Activated CD8-positive, alpha-beta T cell treated with anti-CD3 and anti-CD28 coated beads for 36 hours (primary cell): ENCODE results near the gene PRPF40B. TPM values are rescaled to one million over a fixed set of nuclear protein-coding genes. Genes with fewer than 3 reads are reported as not detected.

Experiments used
- ATAC-seq: fragments of 200-7000 bp; cut with Tn5 transposase; one replicate; pipeline ENCODE4 v1.10.0; 2021; ENCODE audit warnings: mild to moderate bottlenecking, moderate library complexity
- CTCF ChIA-PET: fragments of 350-600 bp; sonication (Branson Sonifier 250); formaldehyde crosslinking; loops from one replicate; lab custom pipeline; 2021; ENCODE audit warnings: antibody characterized with exemption; lab: Charles Lee
- POLR2A ChIA-PET: fragments of 350-600 bp; sonication (Branson Sonifier 250); formaldehyde crosslinking; loops from one replicate; lab custom pipeline; 2021; ENCODE audit warnings: antibody characterized with exemption; lab: Charles Lee
- DNase-seq: peaks from one replicate; pipeline ENCODE4 v3.0.0-alpha.2; 2020
- H3K27ac Mint-ChIP-seq: one replicate; pipeline ENCODE4 v1.8.0; 2021; ENCODE audit warnings: mild to moderate bottlenecking, mixed read lengths
- H3K27me3 Mint-ChIP-seq: one replicate; pipeline ENCODE4 v1.8.0; 2021; ENCODE audit warnings: mixed read lengths
- H3K36me3 Mint-ChIP-seq: one replicate; pipeline ENCODE4 v1.8.0; 2021; ENCODE audit warnings: low read depth, mixed read lengths
- H3K4me1 Mint-ChIP-seq: one replicate; pipeline ENCODE4 v1.8.0; 2021; ENCODE audit warnings: low read depth, mixed read lengths
- H3K4me3 Mint-ChIP-seq: one replicate; pipeline ENCODE4 v1.8.0; 2021; ENCODE audit warnings: mild to moderate bottlenecking, moderate library complexity, mixed read lengths
- H3K9me3 Mint-ChIP-seq: one replicate; pipeline ENCODE4 v1.8.0; 2021; ENCODE audit warnings: mixed read lengths
- CTCF ChIP-seq: fragments of 200-600 bp; IDR thresholded peaks from one replicate; pipeline ENCODE4 v1.8.0; 2022; ENCODE audit warnings: antibody characterized with exemption, mild to moderate bottlenecking
- intact Hi-C: fragments of 100-400 bp; cut with micrococcal nuclease; formaldehyde crosslinking; loops from one replicate; pipeline ENCODE4 v1.10.0; 2022
- total RNA-seq, 2 experiments: library from RNA; stranded (reverse); gene quantifications; one replicate each; pipeline ENCODE4 v1.2.3, GENCODE V29; 2021

Gene PRPF40B
- 1 to 10 TPM; 4.9 to 5.6 TPM for total RNA-seq

GRCh38 chr12:49623142-49623904 is at the start of gene PRPF40B:
TSS of gene PRPF40B (plus strand) at chr12:49623561. CDS start at chr12:49623591, 30 bp downstream.
- CTCF ChIA-PET: interaction anchor here (0.6 to 7.1 kb wide), 20 partner anchors 13 to 322 kb away, joined by 3 to 73 read pairs (median 4); partner anchors contain the start of gene TMBIM6
- Mint-ChIP-seq H3K4me3 (peak within 1 kb of the TSS; percentile 76), H3K4me1 (peaks cover 26% of the 10 kb centered on the region), H3K27ac (peak within 1 kb of the TSS; percentile 79), H3K9me3 (no peaks in the 10 kb centered on the region), H3K36me3 (no peaks in the 10 kb centered on the region), H3K27me3 (peaks cover 22% of the 10 kb centered on the region)
- DNase-seq (peak; percentile 93), ATAC-seq (peak; percentile 82)
- intact Hi-C loops: no loop called here
- TF ChIP-seq CTCF: peak; percentile 55
- POLR2A ChIA-PET: interaction anchor here (1.0 to 2.7 kb wide), 15 partner anchors 9 to 624 kb away, joined by 3 to 12 read pairs (median 4); partner anchors contain the start of genes DDN, KCNH3 and SPATS2

GRCh38 chr12:49577589-49578315 is 45.6 kb upstream of the PRPF40B start:
- H3K27me3 Mint-ChIP-seq: no peaks in the 10 kb centered on the region
- H3K9me3 Mint-ChIP-seq: no peaks in the 10 kb centered on the region
- peaks cover 8% of the 10 kb centered on the region for H3K36me3 Mint-ChIP-seq
- H3K27ac Mint-ChIP-seq: no peak overlapping the region
- ATAC-seq (no peak), DNase-seq (no peak)
- TF ChIP-seq CTCF: no peak
- intact Hi-C loops: no loop called here
- H3K4me1 Mint-ChIP-seq: peaks cover 15% of the 10 kb centered on the region
- POLR2A ChIA-PET: interaction anchor here (1.5 kb wide), 1 partner anchor 11 kb away, joined by 3 read pairs; no protein-coding TSS in a partner anchor
- no peak overlapping the region for H3K4me3 Mint-ChIP-seq
- CTCF ChIA-PET: interaction anchor here (1.1 to 7.5 kb wide), 4 partner anchors 22 to 219 kb away, joined by 3 to 65 read pairs (median 24); partner anchors contain the start of gene PRPF40B

- H3K4me3 Mint-ChIP-seq: no peak overlapping the region
- H3K4me1 Mint-ChIP-seq: peaks cover 15% of the 10 kb centered on the region
- CTCF ChIA-PET: interaction anchor here (0.9 to 7.5 kb wide), 7 partner anchors 14 to 220 kb away, joined by 3 to 65 read pairs (median 5); partner anchors contain the start of gene PRPF40B
- peaks cover 11% of the 10 kb centered on the region for H3K36me3 Mint-ChIP-seq
- no peaks in the 10 kb centered on the region for H3K9me3 Mint-ChIP-seq
- no peaks in the 10 kb centered on the region for H3K27me3 Mint-ChIP-seq
- no peak for DNase-seq
- POLR2A ChIA-PET: interaction anchor here (1.3 to 1.5 kb wide), 2 partner anchors 12 to 13 kb away, joined by 3 read pairs; no protein-coding TSS in a partner anchor
- no peak for ATAC-seq
- no peak for TF ChIP-seq CTCF
- no peak overlapping the region for H3K27ac Mint-ChIP-seq
- intact Hi-C loops: no loop called here
Observed at GRCh38 chr12:49578471-49579112, 44.8 kb upstream of the PRPF40B start.

GRCh38 chr12:49580572-49581535 is 42.5 kb upstream of the PRPF40B start:
- intact Hi-C loops: no loop called here
- DNase-seq: peak; percentile 76
- TF ChIP-seq CTCF: peak; percentile 77

More at GRCh38 chr12:49580572-49581535, 42.5 kb upstream of the PRPF40B start:
- Mint-ChIP-seq H3K27ac (peak overlapping the region; percentile 7), H3K27me3 (no peaks in the 10 kb centered on the region), H3K4me1 (peaks cover 15% of the 10 kb centered on the region), H3K4me3 (no peak overlapping the region), H3K9me3 (no peaks in the 10 kb centered on the region), H3K36me3 (peaks cover 17% of the 10 kb centered on the region)
- ATAC-seq: peak; percentile 90
- CTCF ChIA-PET: interaction anchor here (0.6 to 7.5 kb wide), 41 partner anchors 8 to 313 kb away, joined by 3 to 65 read pairs (median 4); partner anchors contain the start of genes DNAJC22, FAM186B and SPATS2
- POLR2A ChIA-PET: interaction anchor here (0.6 to 2.1 kb wide), 5 partner anchors 14 to 214 kb away, joined by 3 to 6 read pairs (median 3); partner anchors contain the start of gene SPATS2
